Hepatocyte (in vitro differentiated cells): Measurements from ENCODE around the gene FLT4.

Source experiments
- EZH2 ChIP-seq: fragments of 200-600 bp; sonication (generic); IDR thresholded peaks from 2 replicates; pipeline ENCODE4 v1.6.1; 2016; ENCODE audit warnings: antibody characterized with exemption, mild to moderate bottlenecking, borderline replicate concordance
- TF ChIP-seq, protein P1 (sequence below): fragments of 200-600 bp; sonication (generic); IDR thresholded peaks from 2 replicates; pipeline ENCODE4 v1.5.1; 2016; ENCODE audit warnings: antibody characterized with exemption, mild to moderate bottlenecking; ENCODE audit not compliant: poor library complexity

DNA sequence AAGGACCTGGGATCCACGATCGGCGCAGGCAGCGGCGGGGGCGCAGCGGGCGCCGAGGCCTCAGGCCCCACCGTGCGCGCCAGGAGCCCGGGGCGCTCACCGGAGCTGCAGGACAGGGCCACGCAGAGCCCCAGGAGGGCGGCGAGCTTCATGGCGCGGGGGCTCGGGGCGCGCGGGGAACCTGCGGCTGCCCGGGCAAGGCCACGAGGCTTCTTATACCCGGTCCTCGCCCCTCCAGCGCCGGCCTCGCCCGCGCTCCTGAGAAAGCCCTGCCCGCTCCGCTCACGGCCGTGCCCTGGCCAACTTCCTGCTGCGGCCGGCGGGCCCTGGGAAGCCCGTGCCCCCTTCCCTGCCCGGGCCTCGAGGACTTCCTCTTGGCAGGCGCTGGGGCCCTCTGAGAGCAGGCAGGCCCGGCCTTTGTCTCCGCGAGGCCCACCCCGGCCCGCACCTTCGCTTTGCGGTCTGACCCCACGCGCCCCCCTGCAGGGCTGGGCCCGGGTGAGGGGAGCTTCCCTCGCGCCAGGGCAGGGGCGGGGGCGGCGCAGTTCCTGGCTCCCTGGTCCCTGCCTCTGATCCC lies 58.0 kb downstream of the FLT4 start, which contains the start of gene SCGB3A1:
- TF ChIP-seq, protein P1, sequence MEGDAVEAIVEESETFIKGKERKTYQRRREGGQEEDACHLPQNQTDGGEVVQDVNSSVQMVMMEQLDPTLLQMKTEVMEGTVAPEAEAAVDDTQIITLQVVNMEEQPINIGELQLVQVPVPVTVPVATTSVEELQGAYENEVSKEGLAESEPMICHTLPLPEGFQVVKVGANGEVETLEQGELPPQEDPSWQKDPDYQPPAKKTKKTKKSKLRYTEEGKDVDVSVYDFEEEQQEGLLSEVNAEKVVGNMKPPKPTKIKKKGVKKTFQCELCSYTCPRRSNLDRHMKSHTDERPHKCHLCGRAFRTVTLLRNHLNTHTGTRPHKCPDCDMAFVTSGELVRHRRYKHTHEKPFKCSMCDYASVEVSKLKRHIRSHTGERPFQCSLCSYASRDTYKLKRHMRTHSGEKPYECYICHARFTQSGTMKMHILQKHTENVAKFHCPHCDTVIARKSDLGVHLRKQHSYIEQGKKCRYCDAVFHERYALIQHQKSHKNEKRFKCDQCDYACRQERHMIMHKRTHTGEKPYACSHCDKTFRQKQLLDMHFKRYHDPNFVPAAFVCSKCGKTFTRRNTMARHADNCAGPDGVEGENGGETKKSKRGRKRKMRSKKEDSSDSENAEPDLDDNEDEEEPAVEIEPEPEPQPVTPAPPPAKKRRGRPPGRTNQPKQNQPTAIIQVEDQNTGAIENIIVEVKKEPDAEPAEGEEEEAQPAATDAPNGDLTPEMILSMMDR: no peak
- TF ChIP-seq EZH2: peak; percentile 11
